ENCODE data around the gene DGKD. TPM values are rescaled to one million over a fixed set of nuclear protein-coding genes. Genes with fewer than 3 reads are reported as not detected.
"Not testable (repeated sequence)": the region's sequence is repeated elsewhere in the genome, so short reads cannot be mapped to it uniquely, and the experiment has no call there.

Gene DGKD
- total RNA-seq, 2 donors from 2014 or later: 82.4 to 124 TPM

- Mint-ChIP-seq H3K27me3 (no peaks in the 10 kb centered on the region), H3K4me3 (peak overlapping the region; percentile 38), H3K4me1 (ENCODE audit: low read depth in 2 of 2) (peaks cover 67 to 72% of the 10 kb centered on the region in 2 donors), H3K9me3 (peaks cover 3% of the 10 kb centered on the region), H3K36me3 (peaks cover 12% of the 10 kb centered on the region), H3K27ac (peak overlapping the region; percentile 92 to 95)
- no peak for DNase-seq (ENCODE audit: low spot score)
- ATAC-seq: no peak
Observed at GRCh38 chr2:233359823-233360222, 5.5 kb downstream of the DGKD start.

GRCh38 chr2:233360771-233361176 is 6.5 kb downstream of the DGKD start:
- H3K4me3 Mint-ChIP-seq: no peak overlapping the region
- no peak for ATAC-seq
- H3K27me3 Mint-ChIP-seq: no peaks in the 10 kb centered on the region
- no peak for DNase-seq (ENCODE audit: low spot score)
- H3K27ac Mint-ChIP-seq: peak overlapping the region in 1 of 2 donors; percentile 95
- H3K4me1 Mint-ChIP-seq (ENCODE audit: low read depth in 2 of 2): peaks cover 66 to 67% of the 10 kb centered on the region in 2 donors
- peaks cover 3% of the 10 kb centered on the region for H3K9me3 Mint-ChIP-seq
- peaks cover 12% of the 10 kb centered on the region for H3K36me3 Mint-ChIP-seq

- peaks cover 66 to 67% of the 10 kb centered on the region in 2 donors for H3K4me1 Mint-ChIP-seq (ENCODE audit: low read depth in 2 of 2)
- DNase-seq (ENCODE audit: low spot score) (no peak), ATAC-seq (no peak)
- H3K9me3 Mint-ChIP-seq: peaks cover 3% of the 10 kb centered on the region
- H3K27ac Mint-ChIP-seq: peak overlapping the region in 1 of 2 donors; percentile 78
- H3K36me3 Mint-ChIP-seq: peaks cover 12% of the 10 kb centered on the region
- no peak overlapping the region for H3K4me3 Mint-ChIP-seq
- no peaks in the 10 kb centered on the region for H3K27me3 Mint-ChIP-seq
Observed at GRCh38 chr2:233361297-233361696, 7.0 kb downstream of the DGKD start.

- ATAC-seq (no peak), DNase-seq (ENCODE audit: low spot score) (no peak)
- no peaks in the 10 kb centered on the region for H3K27me3 Mint-ChIP-seq
- H3K27ac Mint-ChIP-seq: peak overlapping the region in 1 of 2 donors; percentile 78
- peaks cover 62 to 66% of the 10 kb centered on the region in 2 donors for H3K4me1 Mint-ChIP-seq (ENCODE audit: low read depth in 2 of 2)
- H3K4me3 Mint-ChIP-seq: no peak overlapping the region
- peaks cover 12% of the 10 kb centered on the region for H3K36me3 Mint-ChIP-seq
- peaks cover 3% of the 10 kb centered on the region for H3K9me3 Mint-ChIP-seq
Observed at GRCh38 chr2:233362742-233363141, 8.4 kb downstream of the DGKD start.

GRCh38 chr2:233363744-233364235 is 9.5 kb downstream of the DGKD start:
- peaks cover 3% of the 10 kb centered on the region for H3K9me3 Mint-ChIP-seq
- ATAC-seq (peak; percentile 74 to 79), DNase-seq (ENCODE audit: low spot score) (no peak)
- peak overlapping the region; percentile 63 to 84 for H3K27ac Mint-ChIP-seq
- no peaks in the 10 kb centered on the region for H3K27me3 Mint-ChIP-seq
- peak overlapping the region; percentile 17 for H3K4me3 Mint-ChIP-seq
- peaks cover 12% of the 10 kb centered on the region for H3K36me3 Mint-ChIP-seq
- peaks cover 55 to 61% of the 10 kb centered on the region in 2 donors for H3K4me1 Mint-ChIP-seq (ENCODE audit: low read depth in 2 of 2)

- Mint-ChIP-seq H3K36me3 (peaks cover 12% of the 10 kb centered on the region), H3K27me3 (no peaks in the 10 kb centered on the region), H3K9me3 (peaks cover 3% of the 10 kb centered on the region), H3K4me1 (ENCODE audit: low read depth in 2 of 2) (peaks cover 52 to 59% of the 10 kb centered on the region in 2 donors), H3K4me3 (no peak overlapping the region), H3K27ac (peak overlapping the region; percentile 51 to 76)
- DNase-seq (ENCODE audit: low spot score): no peak
- ATAC-seq: peak in 1 of 2 donors; percentile 37
Observed at GRCh38 chr2:233365861-233366520, 11.7 kb downstream of the DGKD start.

- DNase-seq (ENCODE audit: low spot score) (no peak), ATAC-seq (no peak)
- H3K27me3 Mint-ChIP-seq: no peaks in the 10 kb centered on the region
- H3K4me1 Mint-ChIP-seq (ENCODE audit: low read depth in 2 of 2): peaks cover 48 to 68% of the 10 kb centered on the region in 2 donors
- peak overlapping the region in 1 of 2 donors; percentile 76 for H3K27ac Mint-ChIP-seq
- H3K4me3 Mint-ChIP-seq: no peak overlapping the region
- peaks cover 12% of the 10 kb centered on the region for H3K36me3 Mint-ChIP-seq
- peaks cover 3% of the 10 kb centered on the region for H3K9me3 Mint-ChIP-seq
Observed at GRCh38 chr2:233367586-233367985, 13.3 kb downstream of the DGKD start.

GRCh38 chr2:233368756-233369155 is 14.5 kb downstream of the DGKD start:
- H3K27ac Mint-ChIP-seq: peak overlapping the region; percentile 56 to 76
- no peak for DNase-seq (ENCODE audit: low spot score)
- peaks cover 15% of the 10 kb centered on the region for H3K36me3 Mint-ChIP-seq
- no peak overlapping the region for H3K4me3 Mint-ChIP-seq
- H3K4me1 Mint-ChIP-seq (ENCODE audit: low read depth in 2 of 2): peaks cover 51 to 71% of the 10 kb centered on the region in 2 donors
- ATAC-seq: no peak
- H3K9me3 Mint-ChIP-seq: peaks cover under 1% of the 10 kb centered on the region
- H3K27me3 Mint-ChIP-seq: no peaks in the 10 kb centered on the region

- H3K4me3 Mint-ChIP-seq: no peak overlapping the region
- ATAC-seq: no peak
- H3K27me3 Mint-ChIP-seq: no peaks in the 10 kb centered on the region
- peaks cover 45 to 64% of the 10 kb centered on the region in 2 donors for H3K4me1 Mint-ChIP-seq (ENCODE audit: low read depth in 2 of 2)
- H3K9me3 Mint-ChIP-seq: no peaks in the 10 kb centered on the region
- peak overlapping the region; percentile 56 to 76 for H3K27ac Mint-ChIP-seq
- no peak for DNase-seq (ENCODE audit: low spot score)
- H3K36me3 Mint-ChIP-seq: peaks cover 9% of the 10 kb centered on the region
Observed at GRCh38 chr2:233369462-233369861, 15.2 kb downstream of the DGKD start.

GRCh38 chr2:233369897-233370685 is 15.8 kb downstream of the DGKD start:
- Mint-ChIP-seq H3K4me3 (no peak overlapping the region), H3K27ac (peak overlapping the region; percentile 56 to 76)

GRCh38 chr2:233371641-233372040 is 17.3 kb downstream of the DGKD start:
- ATAC-seq (no peak), DNase-seq (ENCODE audit: low spot score) (no peak)
- H3K36me3 Mint-ChIP-seq: peaks cover 6% of the 10 kb centered on the region
- peaks cover 36 to 50% of the 10 kb centered on the region in 2 donors for H3K4me1 Mint-ChIP-seq (ENCODE audit: low read depth in 2 of 2)
- no peak overlapping the region for H3K4me3 Mint-ChIP-seq
- H3K9me3 Mint-ChIP-seq: no peaks in the 10 kb centered on the region
- no peaks in the 10 kb centered on the region for H3K27me3 Mint-ChIP-seq
- peak overlapping the region in 1 of 2 donors; percentile 84 for H3K27ac Mint-ChIP-seq

More at GRCh38 chr2:233369897-233370685, 15.8 kb downstream of the DGKD start:
- H3K27me3 Mint-ChIP-seq: no peaks in the 10 kb centered on the region
- no peaks in the 10 kb centered on the region for H3K9me3 Mint-ChIP-seq
- ATAC-seq: no peak
- H3K4me1 Mint-ChIP-seq (ENCODE audit: low read depth in 2 of 2): peaks cover 42 to 60% of the 10 kb centered on the region in 2 donors
- no peak for DNase-seq (ENCODE audit: low spot score)
- peaks cover 6% of the 10 kb centered on the region for H3K36me3 Mint-ChIP-seq

- Mint-ChIP-seq H3K27ac (peak overlapping the region; percentile 2 to 37), H3K4me3 (no peak overlapping the region), H3K9me3 (no peaks in the 10 kb centered on the region), H3K4me1 (ENCODE audit: low read depth in 2 of 2) (peaks cover 36 to 43% of the 10 kb centered on the region in 2 donors), H3K36me3 (peaks cover 11% of the 10 kb centered on the region), H3K27me3 (no peaks in the 10 kb centered on the region)
- no peak for ATAC-seq
- DNase-seq (ENCODE audit: low spot score): no peak
Observed at GRCh38 chr2:233372855-233373254, 18.6 kb downstream of the DGKD start.

- Mint-ChIP-seq H3K27ac (peak overlapping the region; percentile 2 to 37), H3K36me3 (peaks cover 11% of the 10 kb centered on the region), H3K4me1 (ENCODE audit: low read depth in 2 of 2) (peaks cover 36 to 42% of the 10 kb centered on the region in 2 donors), H3K9me3 (no peaks in the 10 kb centered on the region), H3K27me3 (no peaks in the 10 kb centered on the region), H3K4me3 (no peak overlapping the region)
- ATAC-seq (no peak), DNase-seq (ENCODE audit: low spot score) (no peak)
Observed at GRCh38 chr2:233373316-233373715, 19.0 kb downstream of the DGKD start.

- H3K27ac Mint-ChIP-seq: peak overlapping the region in 1 of 2 donors; percentile 62
- not testable (repeated sequence) for ATAC-seq; H3K4me3 Mint-ChIP-seq; H3K9me3 Mint-ChIP-seq; DNase-seq (ENCODE audit: low spot score); H3K27me3 Mint-ChIP-seq
- H3K4me1 Mint-ChIP-seq (ENCODE audit: low read depth in 2 of 2): peaks cover 36 to 41% of the 10 kb centered on the region in 2 donors
- peaks cover 11% of the 10 kb centered on the region for H3K36me3 Mint-ChIP-seq
Observed at GRCh38 chr2:233374776-233375175, 20.5 kb downstream of the DGKD start.
